Esophagus muscularis mucosa (tissue), 3 donors: ENCODE measurements around the gene DNAH9.

Source experiments
- CTCF ChIP-seq, 3 experiments: fragments of 200-600 bp in 2 of 3; fragments of 450-650 bp in 1 of 3; sonication (generic) in 2 of 3; IDR thresholded peaks; one replicate each; pipeline ENCODE4 v1.5.1; 2017 to 2019; ENCODE audit warnings: antibody characterized with exemption in 3 of 3, mild to moderate bottlenecking in 2 of 3, moderate library complexity in 1 of 3
- POLR2AphosphoS5 ChIP-seq, 2 donors: sonication (generic); formaldehyde crosslinking; IDR thresholded peaks; one replicate each; pipeline ENCODE4 v1.6.1; 2017; ENCODE audit warnings: antibody characterized with exemption in 2 of 2

- TF ChIP-seq POLR2AphosphoS5 (IDR thresholded peaks at IDR 0.05), result no peak
- no peak for TF ChIP-seq CTCF (IDR thresholded peaks at IDR 0.05)
Observed at GRCh38 chr17:11742886-11743285, 144.6 kb downstream of the DNAH9 start.
